Keratinocyte (primary cell): ENCODE data around the gene TOP1. TPM values are rescaled to one million over a fixed set of nuclear protein-coding genes. Genes with fewer than 3 reads are reported as not detected.

ENCODE experiments used
- DNase-seq: peaks from one replicate; pipeline ENCODE4 v3.0.0-alpha.2; 2011; ENCODE audit warnings: low read depth, missing footprints, low spot score
- FAIRE-seq: peaks from 2 replicates; lab custom pipeline; 2011; peaks lifted over from hg19 to GRCh38; lab: Jason Lieb, UNC
- H2AFZ ChIP-seq: 2 replicates; pipeline ENCODE4 v1.6.0; 2012; ENCODE audit warnings: low read length, control low read depth, inconsistent platforms; ENCODE audit not compliant: control insufficient read depth
- H3K27ac ChIP-seq: 2 replicates; pipeline ENCODE4 v1.5.1; 2011; ENCODE audit warnings: low read length; ENCODE audit not compliant: control insufficient read depth, insufficient read depth
- H3K27me3 ChIP-seq: 3 replicates; pipeline ENCODE4 v1.6.0; 2011; ENCODE audit warnings: low read length; ENCODE audit not compliant: control insufficient read depth, insufficient read depth; ENCODE audit errors: extremely low read depth
- H3K36me3 ChIP-seq, 2 experiments: 2 replicates in 1 of 2; 3 replicates in 1 of 2; pipeline ENCODE4 v1.5.1; 2011; ENCODE audit warnings: low read length in 2 of 2, mild to moderate bottlenecking in 1 of 2; ENCODE audit not compliant: control insufficient read depth in 2 of 2, insufficient read depth in 2 of 2; ENCODE audit errors: extremely low read depth in 1 of 2
- H3K4me1 ChIP-seq: 3 replicates; pipeline ENCODE4 v1.5.1; 2011; ENCODE audit warnings: low read length; ENCODE audit not compliant: control insufficient read depth, insufficient read depth; ENCODE audit errors: extremely low read depth
- H3K4me2 ChIP-seq: 3 replicates; pipeline ENCODE4 v1.6.0; 2011; ENCODE audit warnings: low read depth, low read length; ENCODE audit not compliant: control insufficient read depth, insufficient read depth; ENCODE audit errors: extremely low read depth
- H3K4me3 ChIP-seq, 3 experiments: fragments of 200-600 bp in 1 of 3; sonication (generic) in 1 of 3; 2 replicates in 2 of 3; 3 replicates in 1 of 3; pipeline ENCODE4 v1.5.1; 2011 to 2016; ENCODE audit warnings: low read length in 3 of 3, mild to moderate bottlenecking in 3 of 3, control low read depth in 2 of 3, inconsistent platforms in 1 of 3, low read depth in 1 of 3, mixed read lengths in 1 of 3, mixed run types in 1 of 3, moderate library complexity in 1 of 3; ENCODE audit not compliant: control insufficient read depth in 2 of 3, insufficient read depth in 2 of 3; ENCODE audit errors: extremely low read depth in 1 of 3
- H3K79me2 ChIP-seq: 2 replicates; pipeline ENCODE4 v1.6.0; 2012; ENCODE audit warnings: low read length; ENCODE audit not compliant: control insufficient read depth, insufficient read depth
- H3K9ac ChIP-seq: 3 replicates; pipeline ENCODE4 v1.6.0; 2011; ENCODE audit warnings: low read length; ENCODE audit not compliant: control insufficient read depth, insufficient read depth; ENCODE audit errors: extremely low read depth
- H3K9me1 ChIP-seq: 3 replicates; pipeline ENCODE4 v1.6.0; 2011; ENCODE audit warnings: low read length; ENCODE audit not compliant: control insufficient read depth, insufficient read depth; ENCODE audit errors: extremely low read depth
- H3K9me3 ChIP-seq: 2 replicates; pipeline ENCODE4 v1.5.1; 2012; ENCODE audit warnings: low read depth, low read length; ENCODE audit not compliant: control insufficient read depth
- H4K20me1 ChIP-seq: 3 replicates; pipeline ENCODE4 v1.6.0; 2011; ENCODE audit warnings: low read length; ENCODE audit not compliant: control insufficient read depth, insufficient read depth; ENCODE audit errors: extremely low read depth
- EZH2 ChIP-seq: IDR thresholded peaks from one replicate; pipeline ENCODE4 v1.6.1; 2012; ENCODE audit warnings: inconsistent platforms, mild to moderate bottlenecking, low read length, moderate library complexity
- dilution Hi-C: fragments of 300-500 bp; cut with MboI; formaldehyde crosslinking; loops from one replicate; pipeline ENCODE4 v1.7.0; 2020; ENCODE audit warnings: low sequenced_read_pairs; ENCODE audit not compliant: extremely low pct_ligation_motif_present
- polyA plus RNA-seq, 5 experiments: library from polyadenylated mRNA; depleted of rRNA in 3 of 5; stranded (reverse) in 3 of 5; stranded (forward) in 1 of 5; unstranded in 1 of 5; fragments of >200 nt; gene quantifications; 1 replicate in 1 of 5; 2 replicates in 3 of 5; 3 replicates in 1 of 5; pipeline versions ENCODE4 v1.2.1 to v1.2.3, GENCODE V29; 2011 to 2012; ENCODE audit warnings: missing spikeins in 2 of 5, low read depth in 1 of 5, low replicate concordance in 1 of 5
- TF ChIP-seq, protein P1 (sequence below), 3 experiments: IDR thresholded peaks in 1 of 3; conservative IDR thresholded peaks in 1 of 3; optimal IDR thresholded peaks in 1 of 3; 2 replicates in 2 of 3; 3 replicates in 1 of 3; pipeline versions ENCODE3 to v1.5.1; 2011; ENCODE audit warnings: low read length in 3 of 3, mild to moderate bottlenecking in 3 of 3, moderate library complexity in 2 of 3, control low read depth in 1 of 3, inconsistent platforms in 1 of 3; ENCODE audit not compliant: insufficient read depth in 2 of 3; ENCODE audit errors: extremely low read depth in 1 of 3

The TOP1 gene
- polyA plus RNA-seq, 1 donor (not counting 4 experiments of a cell fraction or from before 2014, with no cell fraction given) = 25.2 TPM

DNA sequence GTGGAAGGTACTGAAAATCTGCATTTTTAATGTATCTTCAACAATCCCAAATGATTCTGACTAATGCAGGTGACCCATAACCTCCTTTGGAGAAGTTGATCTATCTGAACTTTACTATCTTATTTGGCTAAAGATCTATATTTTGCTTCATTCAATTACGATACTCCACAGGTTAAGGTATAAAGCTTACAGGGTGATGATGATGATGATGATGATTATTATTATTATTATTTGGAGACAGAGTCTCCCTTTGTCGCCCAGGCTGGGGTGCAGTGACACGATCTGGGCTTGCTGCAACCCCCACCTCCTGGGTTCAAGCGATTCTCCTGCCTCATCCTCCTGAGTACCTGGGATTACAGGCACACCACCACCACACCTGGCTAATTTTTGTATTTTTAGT lies 13.1 kb downstream of the TOP1 start:
- Histone ChIP-seq H4K20me1 (peaks cover 4% of the 10 kb centered on the region), H3K9ac (no peak overlapping the region), H3K36me3 (peaks cover 0 to 12% of the 10 kb centered on the region in 2 experiments), H3K9me1 (peaks cover 4% of the 10 kb centered on the region), H3K27ac (no peak overlapping the region), H3K79me2 (peaks cover 97% of the 10 kb centered on the region), H3K9me3 (no peaks in the 10 kb centered on the region), H3K4me3 (no peak overlapping the region), H2AFZ (no peak overlapping the region), H3K27me3 (no peaks in the 10 kb centered on the region), H3K4me2 (no peak overlapping the region), H3K4me1 (peaks cover 15% of the 10 kb centered on the region)
- DNase-seq = no peak
- dilution Hi-C loops = no loop called here
- no peak for FAIRE-seq
- TF ChIP-seq, protein P1, sequence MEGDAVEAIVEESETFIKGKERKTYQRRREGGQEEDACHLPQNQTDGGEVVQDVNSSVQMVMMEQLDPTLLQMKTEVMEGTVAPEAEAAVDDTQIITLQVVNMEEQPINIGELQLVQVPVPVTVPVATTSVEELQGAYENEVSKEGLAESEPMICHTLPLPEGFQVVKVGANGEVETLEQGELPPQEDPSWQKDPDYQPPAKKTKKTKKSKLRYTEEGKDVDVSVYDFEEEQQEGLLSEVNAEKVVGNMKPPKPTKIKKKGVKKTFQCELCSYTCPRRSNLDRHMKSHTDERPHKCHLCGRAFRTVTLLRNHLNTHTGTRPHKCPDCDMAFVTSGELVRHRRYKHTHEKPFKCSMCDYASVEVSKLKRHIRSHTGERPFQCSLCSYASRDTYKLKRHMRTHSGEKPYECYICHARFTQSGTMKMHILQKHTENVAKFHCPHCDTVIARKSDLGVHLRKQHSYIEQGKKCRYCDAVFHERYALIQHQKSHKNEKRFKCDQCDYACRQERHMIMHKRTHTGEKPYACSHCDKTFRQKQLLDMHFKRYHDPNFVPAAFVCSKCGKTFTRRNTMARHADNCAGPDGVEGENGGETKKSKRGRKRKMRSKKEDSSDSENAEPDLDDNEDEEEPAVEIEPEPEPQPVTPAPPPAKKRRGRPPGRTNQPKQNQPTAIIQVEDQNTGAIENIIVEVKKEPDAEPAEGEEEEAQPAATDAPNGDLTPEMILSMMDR (optimal IDR thresholded peaks at IDR 0.05 in 1 of 3, IDR thresholded peaks at IDR 0.05 in 1 of 3, conservative IDR thresholded peaks at IDR 0.05 in 1 of 3; ENCODE audit: extremely low read depth in 1 of 3, insufficient read depth in 2 of 3, low read length in 3 of 3) = no peak
- TF ChIP-seq EZH2 = no peak

DNA sequence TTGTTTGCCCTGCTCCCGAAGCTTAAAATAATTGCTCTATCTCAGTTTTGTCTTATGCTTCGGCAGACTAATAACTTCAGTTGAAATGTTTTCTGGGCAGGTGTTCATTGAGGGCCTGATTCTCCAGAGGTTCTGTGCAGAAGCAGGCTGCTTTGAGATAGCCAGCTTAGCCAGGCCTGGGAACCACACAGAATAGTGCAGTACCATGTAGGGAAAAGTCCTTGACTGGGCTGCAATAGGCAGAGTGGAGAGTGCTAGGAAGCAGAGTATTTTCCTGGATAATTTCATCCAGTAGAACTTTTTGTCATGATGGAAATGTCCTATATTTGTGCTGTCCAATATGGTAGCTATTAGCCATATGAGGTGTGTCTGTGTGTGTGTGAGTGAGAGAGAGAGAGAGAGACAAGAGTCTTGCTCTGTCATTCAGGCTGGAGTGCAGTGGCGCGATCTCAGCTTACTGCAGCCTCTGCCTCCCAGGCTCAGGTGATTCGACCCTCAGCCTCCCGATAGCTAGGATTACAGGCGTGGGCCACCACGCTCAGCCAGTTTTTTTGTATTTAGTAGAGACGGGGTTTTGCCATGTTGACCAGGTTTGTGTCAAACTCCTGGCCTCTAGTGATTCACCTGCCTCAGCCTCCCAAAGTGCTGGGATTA lies 15.9 kb downstream of the TOP1 start:
- H3K36me3 ChIP-seq = peaks cover 0 to 16% of the 10 kb centered on the region in 2 experiments
- dilution Hi-C loops = no loop called here
- H3K27ac ChIP-seq = no peak overlapping the region
- no peaks in the 10 kb centered on the region for H3K27me3 ChIP-seq
- H3K9ac ChIP-seq = no peak overlapping the region
- peaks cover 34% of the 10 kb centered on the region for H3K4me1 ChIP-seq
- no peak for TF ChIP-seq EZH2
- TF ChIP-seq, protein P1 (optimal IDR thresholded peaks at IDR 0.05 in 1 of 3, IDR thresholded peaks at IDR 0.05 in 1 of 3, conservative IDR thresholded peaks at IDR 0.05 in 1 of 3; ENCODE audit: extremely low read depth in 1 of 3, insufficient read depth in 2 of 3, low read length in 3 of 3) = no peak
- peaks cover 5% of the 10 kb centered on the region for H3K9me1 ChIP-seq
- H3K79me2 ChIP-seq = peaks cover 96% of the 10 kb centered on the region
- FAIRE-seq = no peak
- no peak overlapping the region for H3K4me2 ChIP-seq
- no peak for DNase-seq
- no peaks in the 10 kb centered on the region for H3K9me3 ChIP-seq
- no peak overlapping the region for H2AFZ ChIP-seq
- no peak overlapping the region for H3K4me3 ChIP-seq
- H4K20me1 ChIP-seq = peaks cover 11% of the 10 kb centered on the region
